Upper lobe of left lung (tissue), 6 donors: ENCODE data around the gene OPA3. TPM values are rescaled to one million over a fixed set of nuclear protein-coding genes. Genes with fewer than 3 reads are reported as not detected.

Experiments used
- ATAC-seq, 2 donors: fragments of 200-7000 bp; cut with Tn5 transposase; one replicate each; pipeline ENCODE4 v1.9.1; 2022; ENCODE audit warnings: mild to moderate bottlenecking in 2 of 2, moderate library complexity in 2 of 2; ENCODE audit not compliant: low FRiP score in 2 of 2
- DNase-seq, 2 donors: peaks; one replicate each; pipeline ENCODE4 v3.0.0-alpha.2; 2019 to 2020
- H3K27ac ChIP-seq, 4 donors: fragments of 200-600 bp; sonication (generic); one replicate each; pipeline ENCODE4 v1.5.1; 2016 to 2019
- H3K27me3 ChIP-seq, 4 donors: fragments of 200-600 bp; sonication (generic); one replicate each; pipeline ENCODE4 v1.5.1; 2017 to 2019
- H3K36me3 ChIP-seq, 4 donors: fragments of 200-600 bp; sonication (generic); one replicate each; pipeline ENCODE4 v1.5.1; 2016 to 2019
- H3K4me1 ChIP-seq, 4 donors: fragments of 200-600 bp; sonication (generic); one replicate each; pipeline ENCODE4 v1.5.1; 2018 to 2019
- H3K4me3 ChIP-seq, 4 donors: fragments of 200-600 bp; sonication (generic); one replicate each; pipeline ENCODE4 v1.5.1; 2017 to 2019; ENCODE audit warnings: mild to moderate bottlenecking in 2 of 4, moderate library complexity in 1 of 4
- H3K9me3 ChIP-seq, 4 donors: fragments of 200-600 bp; sonication (generic); one replicate each; pipeline ENCODE4 v1.5.1; 2018 to 2019
- CTCF ChIP-seq, 6 experiments: fragments of 450-650 bp in 4 of 6; fragments of 200-600 bp in 2 of 6; sonication (generic) in 2 of 6; IDR thresholded peaks; one replicate each; pipeline ENCODE4 v1.5.1; 2016 to 2019; ENCODE audit warnings: antibody characterized with exemption in 6 of 6
- EP300 ChIP-seq, 4 donors: sonication (generic); formaldehyde crosslinking; IDR thresholded peaks; one replicate each; pipeline ENCODE4 v1.5.1; 2017; ENCODE audit warnings: antibody characterized with exemption in 4 of 4, control low read depth in 2 of 4
- POLR2A ChIP-seq, 4 donors: fragments of 450-650 bp; IDR thresholded peaks; one replicate each; pipeline ENCODE4 v1.5.1; 2016 to 2017; ENCODE audit warnings: antibody characterized with exemption in 4 of 4, mild to moderate bottlenecking in 2 of 4
- POLR2AphosphoS5 ChIP-seq, 2 donors: sonication (generic); formaldehyde crosslinking; IDR thresholded peaks; one replicate each; pipeline ENCODE4 v1.5.1; 2017; ENCODE audit warnings: antibody characterized with exemption in 2 of 2
- WGBS, 2 donors: methylation state at CpG; one replicate each; pipeline ENCODE4 v1.1.5; 2017 to 2018; 5-methylcytosine and 5-hydroxymethylcytosine counted together
- total RNA-seq, 6 donors: library from RNA; depleted of rRNA in 4 of 6; stranded (reverse); fragments of >200 nt in 4 of 6; gene quantifications; one replicate each; pipeline versions ENCODE4 v1.1.0 to v1.2.1, GENCODE V29; 2016 to 2021
- donor health status: DM: no; HTN: no; CAD: no; lungs with moderate emphysema.
- donor health status: DM: no; HTN: yes; CAD: no; lungs with severe emphysema.

Gene OPA3
- total RNA-seq, 6 donors from 2014 or later, result 9.9 to 14.3 (median 12.7) TPM

DNA sequence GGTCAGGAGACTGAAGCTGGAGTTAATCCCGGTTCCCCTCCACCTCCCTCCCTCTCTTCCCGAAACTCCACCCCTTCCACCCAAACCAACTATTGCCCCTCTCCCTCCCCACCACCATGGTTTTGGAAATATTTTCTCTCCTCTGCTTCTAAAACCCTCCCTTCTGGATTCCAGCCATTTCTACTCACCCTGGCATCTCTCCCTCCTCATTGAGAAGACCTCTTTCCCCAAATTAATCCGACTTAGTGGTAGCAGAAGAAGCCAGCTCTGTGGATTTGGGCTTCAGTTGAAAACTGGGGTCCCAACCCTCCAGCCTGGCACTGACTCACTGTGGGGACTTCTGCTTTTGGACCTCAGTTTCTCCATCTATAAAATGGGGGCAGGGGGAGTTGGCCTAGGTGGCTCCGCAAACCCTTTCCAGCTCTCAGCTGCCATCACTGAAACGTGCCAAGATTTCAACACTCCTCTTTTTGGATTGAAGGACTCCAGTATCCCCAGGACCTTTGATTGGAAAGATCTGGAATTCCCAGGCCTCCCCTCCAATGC, 15.8 kb upstream of the OPA3 start:
- no peak for ATAC-seq
- Histone ChIP-seq H3K27ac (peak overlapping the region; percentile 24 to 89 (median 64)), H3K4me3 (peak overlapping the region; percentile 1 to 57 (median 53)), H3K36me3 (no peaks in the 10 kb centered on the region), H3K4me1 (peaks cover 17 to 50% (median 27%) of the 10 kb centered on the region in 4 donors), H3K27me3 (peaks cover 0 to 36% (median 17%) of the 10 kb centered on the region in 4 donors), H3K9me3 (no peaks in the 10 kb centered on the region)
- no peak for DNase-seq
- 37 to 47% methylated on average over 5 of the region's 5 CpGs for WGBS, 2 donors
- no peak for TF ChIP-seq EP300 (IDR thresholded peaks at IDR 0.05)

- H3K4me3 ChIP-seq, result peak overlapping the region in 3 of 4 donors; percentile 5 to 57 (median 13)
- peaks cover 0 to 36% (median 17%) of the 10 kb centered on the region in 4 donors for H3K27me3 ChIP-seq
- TF ChIP-seq CTCF (IDR thresholded peaks at IDR 0.05) (no peak), EP300 (IDR thresholded peaks at IDR 0.05) (no peak), POLR2AphosphoS5 (IDR thresholded peaks at IDR 0.05) (no peak), POLR2A (IDR thresholded peaks at IDR 0.05) (no peak)
- DNase-seq, result no peak
- peaks cover 17 to 50% (median 30%) of the 10 kb centered on the region in 4 donors for H3K4me1 ChIP-seq
- WGBS, 2 donors, result 9 to 17% methylated on average over 5 to 13 of the region's 13 CpGs
- no peaks in the 10 kb centered on the region for H3K9me3 ChIP-seq
- no peaks in the 10 kb centered on the region for H3K36me3 ChIP-seq
- peak overlapping the region; percentile 35 to 89 (median 79) for H3K27ac ChIP-seq
- ATAC-seq, result no peak
Observed at GRCh38 chr19:45599286-45599685, 14.7 kb upstream of the OPA3 start.

DNA sequence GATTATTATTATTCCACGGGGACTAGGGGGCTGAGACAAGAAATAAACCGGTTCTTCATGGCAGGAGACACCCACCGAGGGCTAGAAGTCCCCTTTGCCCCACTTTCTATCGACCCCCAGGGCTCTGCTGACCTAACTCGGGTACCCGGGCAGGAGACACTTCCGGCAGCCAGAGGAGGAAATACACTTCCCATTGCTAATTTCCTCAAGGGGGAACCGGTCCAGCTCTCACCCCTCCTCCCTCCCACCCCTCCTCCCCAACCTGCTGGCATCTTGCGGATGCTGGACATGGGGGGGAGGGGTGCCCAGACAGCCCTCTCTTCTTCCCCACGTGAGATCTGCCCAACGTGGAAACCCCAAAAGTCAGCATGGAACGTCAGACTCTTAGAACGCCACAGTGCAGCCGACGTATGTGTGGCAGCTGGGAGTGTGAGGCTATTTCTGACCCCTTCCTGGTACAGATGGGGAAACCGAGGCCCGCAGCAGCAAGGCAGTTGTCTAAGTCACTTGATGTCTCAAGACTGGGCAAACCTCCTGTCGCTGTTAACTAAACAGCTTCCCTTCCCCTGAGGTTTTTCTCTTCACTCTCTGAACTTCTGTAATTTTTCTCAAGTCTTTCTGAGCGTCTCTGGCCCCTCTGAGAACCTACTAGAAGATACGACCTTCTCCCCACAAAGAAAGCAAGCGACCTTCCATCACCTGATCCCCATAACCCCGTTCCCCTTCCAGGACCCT, 13.8 kb upstream of the OPA3 start:
- DNase-seq (peak in 1 of 2 donors; percentile 32), ATAC-seq (peak in 1 of 2 donors; percentile 27)
- peaks cover 17 to 50% (median 31%) of the 10 kb centered on the region in 4 donors for H3K4me1 ChIP-seq
- H3K4me3 ChIP-seq, result peak overlapping the region in 3 of 4 donors; percentile 10 to 57 (median 17)
- peaks cover 0 to 36% (median 17%) of the 10 kb centered on the region in 4 donors for H3K27me3 ChIP-seq
- peak overlapping the region; percentile 45 to 89 (median 79) for H3K27ac ChIP-seq
- TF ChIP-seq CTCF (IDR thresholded peaks at IDR 0.05) (no peak), POLR2AphosphoS5 (IDR thresholded peaks at IDR 0.05) (peak in 1 of 2 donors; percentile 21)
- WGBS, 2 donors, result 4% methylated on average over 20 to 22 of the region's 22 CpGs
- H3K9me3 ChIP-seq, result no peaks in the 10 kb centered on the region
- H3K36me3 ChIP-seq, result no peaks in the 10 kb centered on the region

DNA sequence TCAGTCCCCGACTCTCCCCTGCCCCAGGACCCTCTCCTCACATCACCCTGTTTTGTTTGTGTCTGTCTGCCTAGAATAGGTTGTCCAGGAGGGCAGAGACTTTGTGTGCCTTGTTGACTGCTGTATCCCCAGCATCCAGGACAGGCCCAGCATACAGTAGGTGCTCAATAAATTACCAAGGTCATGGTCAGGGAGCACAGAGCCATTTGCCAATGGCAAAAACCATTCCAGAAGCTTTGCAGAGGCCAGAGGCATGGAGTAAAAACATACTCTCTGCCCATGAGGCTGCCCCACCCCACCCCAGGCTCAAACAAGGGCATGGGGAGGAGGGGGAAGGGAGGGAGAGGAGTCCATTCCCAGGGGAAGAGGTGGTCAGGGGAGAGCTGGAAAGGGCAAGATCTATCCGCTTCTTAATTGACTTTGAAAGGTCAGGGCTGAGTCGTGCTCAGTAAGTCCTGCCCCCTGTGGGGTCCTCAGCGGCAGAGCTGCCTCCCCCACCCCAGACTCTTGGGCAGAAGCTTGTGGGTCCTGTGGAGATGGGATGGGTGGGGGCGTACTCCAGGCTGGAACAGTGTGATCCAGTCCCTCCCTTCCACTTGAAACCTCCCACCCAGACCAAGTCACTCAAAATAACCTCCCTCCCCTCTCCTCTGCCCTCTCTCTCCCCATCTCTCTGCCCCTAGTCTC, 13.0 kb upstream of the OPA3 start:
- Histone ChIP-seq H3K4me3 (peak overlapping the region in 2 of 4 donors; percentile 17 to 57), H3K4me1 (peaks cover 17 to 59% (median 38%) of the 10 kb centered on the region in 4 donors), H3K36me3 (no peaks in the 10 kb centered on the region), H3K9me3 (no peaks in the 10 kb centered on the region), H3K27me3 (peaks cover 0 to 33% (median 17%) of the 10 kb centered on the region in 4 donors), H3K27ac (peak overlapping the region; percentile 45 to 89 (median 79))
- peak in 1 of 2 donors; percentile 23 for ATAC-seq
- TF ChIP-seq EP300 (IDR thresholded peaks at IDR 0.05) (no peak), CTCF (IDR thresholded peaks at IDR 0.05) (no peak), POLR2A (IDR thresholded peaks at IDR 0.05) (no peak), POLR2AphosphoS5 (IDR thresholded peaks at IDR 0.05) (no peak)
- DNase-seq, result no peak
- WGBS, 2 donors, result 18 to 20% methylated on average over 5 of the region's 5 CpGs

DNA sequence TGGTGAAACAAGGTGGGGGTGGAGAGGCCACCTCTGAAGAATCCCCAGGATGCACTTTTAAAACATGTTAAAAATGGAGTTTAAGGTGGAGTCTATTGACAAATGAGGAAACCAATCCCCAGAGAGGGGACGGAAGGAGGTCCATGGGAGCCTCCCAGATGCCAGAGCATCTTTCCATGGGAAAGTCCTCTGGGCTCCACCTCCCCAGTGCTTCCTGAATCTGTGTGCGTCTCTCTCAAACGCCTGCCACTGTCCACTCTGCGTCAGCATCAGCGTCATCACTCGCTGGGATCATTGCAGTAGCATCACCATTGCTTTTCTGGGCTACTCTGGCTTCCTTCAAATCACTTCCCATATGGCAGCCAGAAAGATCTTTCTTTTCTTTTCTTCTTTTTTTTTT, 11.2 kb upstream of the OPA3 start:
- H3K4me1 ChIP-seq, result peaks cover 12 to 66% (median 50%) of the 10 kb centered on the region in 4 donors
- H3K27me3 ChIP-seq, result peaks cover 0 to 18% (median 5%) of the 10 kb centered on the region in 4 donors
- TF ChIP-seq EP300 (IDR thresholded peaks at IDR 0.05) (no peak), CTCF (IDR thresholded peaks at IDR 0.05) (no peak), POLR2A (IDR thresholded peaks at IDR 0.05) (no peak), POLR2AphosphoS5 (IDR thresholded peaks at IDR 0.05) (no peak)
- H3K27ac ChIP-seq, result peak overlapping the region in 2 of 4 donors; percentile 39 to 40
- no peak for DNase-seq
- no peaks in the 10 kb centered on the region for H3K9me3 ChIP-seq
- H3K36me3 ChIP-seq, result peaks cover 0 to 10% (median 3%) of the 10 kb centered on the region in 4 donors
- no peak for ATAC-seq
- no peak overlapping the region for H3K4me3 ChIP-seq
- 57 to 67% methylated on average over 6 of the region's 6 CpGs for WGBS, 2 donors
